ENCODE measurements around the gene CXCL8.

DNA sequence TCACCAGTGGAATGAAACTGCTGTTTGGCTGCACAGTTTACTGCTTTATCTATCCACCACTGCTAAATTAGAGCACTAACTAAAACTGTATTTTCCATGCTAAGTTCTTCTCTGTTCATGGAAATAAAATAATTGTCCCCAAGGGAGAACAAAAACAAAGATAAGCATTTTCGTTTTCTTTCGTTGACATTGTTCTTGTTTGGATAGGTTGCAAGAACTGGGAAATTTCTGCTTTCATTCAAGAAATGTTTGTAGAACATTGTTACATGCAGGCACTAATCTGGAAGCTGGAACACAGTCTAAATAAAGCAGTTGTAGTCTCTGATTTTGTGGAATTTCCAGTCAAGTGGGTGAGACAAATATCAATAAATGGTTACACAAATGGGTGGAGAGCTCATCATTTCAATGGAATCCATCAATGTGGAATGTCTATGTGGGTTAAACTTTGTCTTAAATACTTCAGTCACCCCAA, 5.8 kb upstream of the CXCL8 start:
- TF ChIP-seq, protein P1, sequence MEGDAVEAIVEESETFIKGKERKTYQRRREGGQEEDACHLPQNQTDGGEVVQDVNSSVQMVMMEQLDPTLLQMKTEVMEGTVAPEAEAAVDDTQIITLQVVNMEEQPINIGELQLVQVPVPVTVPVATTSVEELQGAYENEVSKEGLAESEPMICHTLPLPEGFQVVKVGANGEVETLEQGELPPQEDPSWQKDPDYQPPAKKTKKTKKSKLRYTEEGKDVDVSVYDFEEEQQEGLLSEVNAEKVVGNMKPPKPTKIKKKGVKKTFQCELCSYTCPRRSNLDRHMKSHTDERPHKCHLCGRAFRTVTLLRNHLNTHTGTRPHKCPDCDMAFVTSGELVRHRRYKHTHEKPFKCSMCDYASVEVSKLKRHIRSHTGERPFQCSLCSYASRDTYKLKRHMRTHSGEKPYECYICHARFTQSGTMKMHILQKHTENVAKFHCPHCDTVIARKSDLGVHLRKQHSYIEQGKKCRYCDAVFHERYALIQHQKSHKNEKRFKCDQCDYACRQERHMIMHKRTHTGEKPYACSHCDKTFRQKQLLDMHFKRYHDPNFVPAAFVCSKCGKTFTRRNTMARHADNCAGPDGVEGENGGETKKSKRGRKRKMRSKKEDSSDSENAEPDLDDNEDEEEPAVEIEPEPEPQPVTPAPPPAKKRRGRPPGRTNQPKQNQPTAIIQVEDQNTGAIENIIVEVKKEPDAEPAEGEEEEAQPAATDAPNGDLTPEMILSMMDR (IDR thresholded peaks at IDR 0.05) = no peak
- TF ChIP-seq POLR2AphosphoS5 (IDR thresholded peaks at IDR 0.05) = no peak

All from transverse colon (tissue), 4 donors.